HCT116 (cell line): ENCODE measurements around the gene GALNT18. TPM values are rescaled to one million over a fixed set of nuclear protein-coding genes. Genes with fewer than 3 reads are reported as not detected.

Experiments
- ATAC-seq: fragments of 200-7000 bp; cut with Tn5 transposase; 2 replicates; pipeline ENCODE4 v1.9.1; 2020; ENCODE audit warnings: mild to moderate bottlenecking, moderate library complexity
- BruUV-seq: library from RNA; stranded (reverse); fragments of 400-500 nt; replicated peaks from 2 replicates; lab custom pipeline; 2021; lab: Mats Ljungman, UMichigan
- CTCF ChIA-PET: fragments of 300-600 bp; sonication (Branson Sonifier 250); formaldehyde crosslinking; loops from one replicate; lab custom pipeline; 2021; ENCODE audit warnings: antibody characterized with exemption; lab: Charles Lee
- POLR2A ChIA-PET: fragments of 300-600, 350-600 bp; sonication (Branson Sonifier 250); formaldehyde crosslinking; loops from one replicate; lab custom pipeline; 2021; ENCODE audit warnings: antibody characterized with exemption; lab: Charles Lee
- RAD21 ChIA-PET, 2 experiments: fragments of 300-600 bp; sonication (Branson Sonifier 250); formaldehyde crosslinking; loops; one replicate each; lab custom pipeline; 2023; ENCODE audit warnings: low total read pairs in 2 of 2; ENCODE audit not compliant: uncharacterized antibody in 2 of 2, unreplicated experiment in 2 of 2, low non-redundant PET in 1 of 2; lab: Charles Lee
- DNase-seq: peaks from one replicate; pipeline ENCODE4 v3.0.0-alpha.2; 2010; ENCODE audit warnings: low read depth, low spot score
- H2AFZ ChIP-seq: fragments of 200-600 bp; shearing (Covaris generic), sonication (generic); 2 replicates; pipeline ENCODE4 v1.6.1; 2017; ENCODE audit warnings: low read depth, mixed run types, mixed read lengths, antibody characterized with exemption, low read length; ENCODE audit not compliant: poor library complexity, severe bottlenecking
- H3K27ac ChIP-seq: 2 replicates; pipeline ENCODE4 v1.5.1; 2012; ENCODE audit warnings: low read depth, low read length
- H3K27me3 ChIP-seq: fragments of 200-600 bp; sonication (generic); 2 replicates; pipeline ENCODE4 v1.6.1; 2016; ENCODE audit warnings: mixed run types, low read length, mixed read lengths; ENCODE audit not compliant: insufficient read depth
- H3K36me3 ChIP-seq, 2 experiments: fragments of 200-500 bp in 1 of 2; fragments of 200-600 bp in 1 of 2; sonication (Bioruptor generic) in 1 of 2; sonication (generic) in 1 of 2; 2 replicates each; pipeline versions ENCODE4 v1.5.1 to v1.6.1; 2014 to 2016; ENCODE audit warnings: low read length in 2 of 2, inconsistent platforms in 1 of 2, mixed read lengths in 1 of 2, mixed run types in 1 of 2; ENCODE audit not compliant: insufficient read depth in 2 of 2, control insufficient read depth in 1 of 2
- H3K4me1 ChIP-seq, 2 experiments: fragments of 200-600 bp in 1 of 2; sonication (generic) in 1 of 2; 2 replicates each; pipeline versions ENCODE4 v1.5.1 to v1.6.1; 2012 to 2017; ENCODE audit warnings: low read length in 2 of 2, inconsistent platforms in 1 of 2, mild to moderate bottlenecking in 1 of 2, mixed read lengths in 1 of 2, mixed run types in 1 of 2, moderate library complexity in 1 of 2; ENCODE audit not compliant: insufficient read depth in 2 of 2, control insufficient read depth in 1 of 2
- H3K4me2 ChIP-seq: fragments of 200-600 bp; sonication (generic); 2 replicates; pipeline ENCODE4 v1.6.1; 2017; ENCODE audit warnings: mixed run types, low read length, mixed read lengths
- H3K4me3 ChIP-seq, 2 experiments: fragments of 200-600 bp in 1 of 2; sonication (generic) in 1 of 2; replicated peaks in 1 of 2; 2 replicates each; pipeline ENCODE4 v1.5.1; 2011 to 2016; ENCODE audit warnings: low read length in 2 of 2, control low read depth in 1 of 2, low read depth in 1 of 2, mild to moderate bottlenecking in 1 of 2, mixed read lengths in 1 of 2, mixed run types in 1 of 2
- H3K79me2 ChIP-seq: fragments of 200-600 bp; sonication (generic); 2 replicates; pipeline ENCODE4 v1.6.1; 2017; ENCODE audit warnings: mild to moderate bottlenecking, mixed run types, low read length, moderate library complexity, mixed read lengths; ENCODE audit not compliant: insufficient read depth
- H3K9ac ChIP-seq: fragments of 200-600 bp; sonication (generic); 2 replicates; pipeline ENCODE4 v1.6.1; 2016; ENCODE audit warnings: low read length, mixed read lengths
- H3K9me2 ChIP-seq: fragments of 200-600 bp; sonication (generic), shearing (Covaris generic); 2 replicates; pipeline ENCODE4 v1.6.1; 2017; ENCODE audit warnings: mixed run types, mild to moderate bottlenecking, moderate library complexity; ENCODE audit not compliant: insufficient read depth
- H3K9me3 ChIP-seq, 2 experiments: fragments of 200-500 bp in 1 of 2; fragments of 200-600 bp in 1 of 2; sonication (Bioruptor generic) in 1 of 2; sonication (generic) in 1 of 2; 2 replicates each; pipeline ENCODE4 v1.6.1; 2014 to 2017; ENCODE audit warnings: low read length in 2 of 2, mixed read lengths in 2 of 2, inconsistent platforms in 1 of 2, low read depth in 1 of 2, mild to moderate bottlenecking in 1 of 2, mixed run types in 1 of 2, moderate library complexity in 1 of 2; ENCODE audit not compliant: control insufficient read depth in 1 of 2, insufficient read depth in 1 of 2
- H4K20me1 ChIP-seq: fragments of 200-600 bp; sonication (generic), shearing (Covaris generic); 2 replicates; pipeline ENCODE4 v1.6.1; 2017; ENCODE audit warnings: mixed run types, mild to moderate bottlenecking, moderate library complexity; ENCODE audit not compliant: insufficient read depth
- CBX3 ChIP-seq: IDR thresholded peaks from 2 replicates; pipeline ENCODE4 v1.6.1; 2012; ENCODE audit warnings: low read depth
- CEBPB ChIP-seq: IDR thresholded peaks from 2 replicates; pipeline ENCODE4 v1.6.1; 2012; ENCODE audit warnings: low read depth
- EGR1 ChIP-seq: IDR thresholded peaks from 2 replicates; pipeline ENCODE4 v1.6.1; 2012; ENCODE audit warnings: low read depth
- ELF1 ChIP-seq: IDR thresholded peaks from 2 replicates; pipeline ENCODE4 v1.6.1; 2012; ENCODE audit warnings: low read depth, borderline replicate concordance
- EZH2 ChIP-seq: fragments of 200-600 bp; sonication (generic); IDR thresholded peaks from 2 replicates; pipeline ENCODE4 v1.6.1; 2017; ENCODE audit warnings: antibody characterized with exemption, mixed run types
- FOSL1 ChIP-seq: IDR thresholded peaks from 2 replicates; pipeline ENCODE4 v1.6.1; 2012; ENCODE audit warnings: low read depth
- JUND ChIP-seq: IDR thresholded peaks from 2 replicates; pipeline ENCODE4 v1.6.1; 2012
- POLR2A ChIP-seq: IDR thresholded peaks from 2 replicates; pipeline ENCODE4 v1.7.0; 2011; ENCODE audit warnings: borderline replicate concordance; ENCODE audit not compliant: insufficient read depth, insufficient read length; ENCODE audit errors: extremely low read depth
- POLR2AphosphoS5 ChIP-seq: IDR thresholded peaks from 2 replicates; pipeline ENCODE4 v1.6.1; 2011; ENCODE audit warnings: mild to moderate bottlenecking, low read depth, low read length, moderate library complexity
- RAD21 ChIP-seq: IDR thresholded peaks from 2 replicates; pipeline ENCODE4 v1.6.1; 2012; ENCODE audit warnings: low read depth, mild to moderate bottlenecking
- SIN3A ChIP-seq: IDR thresholded peaks from 2 replicates; pipeline ENCODE4 v1.6.1; 2012; ENCODE audit warnings: low read depth
- SP1 ChIP-seq: IDR thresholded peaks from 2 replicates; pipeline ENCODE4 v1.6.1; 2012; ENCODE audit warnings: low read depth
- TCF7L2 ChIP-seq: IDR thresholded peaks from 2 replicates; pipeline ENCODE4 v1.7.0; 2011; ENCODE audit warnings: borderline replicate concordance, inconsistent platforms; ENCODE audit not compliant: insufficient read depth, insufficient read length; ENCODE audit errors: extremely low read depth
- YY1 ChIP-seq: IDR thresholded peaks from 2 replicates; pipeline ENCODE4 v1.6.1; 2011; ENCODE audit warnings: low read length, low read depth, moderate library complexity, mild to moderate bottlenecking; ENCODE audit not compliant: insufficient replicate concordance; ENCODE audit errors: extremely low read depth
- ZFX ChIP-seq: fragments of 450-650 bp; IDR thresholded peaks from 2 replicates; pipeline ENCODE4 v1.6.1; 2017
- ZNF274 ChIP-seq: fragments of 200-500 bp; sonication (Bioruptor generic); IDR thresholded peaks from 2 replicates; pipeline ENCODE4 v1.6.1; 2014; ENCODE audit warnings: mild to moderate bottlenecking, low read depth, low read length, inconsistent platforms
- intact Hi-C: fragments of 100-400 bp; cut with micrococcal nuclease; formaldehyde crosslinking; loops from 2 replicates; pipeline ENCODE4 v1.10.0; 2022
- total RNA-seq: library from RNA; stranded (reverse); gene quantifications from one replicate; pipeline ENCODE4 v1.2.1, GENCODE V29; 2021; ENCODE audit not compliant: unreplicated experiment
- TF ChIP-seq, protein P1 (sequence below): IDR thresholded peaks from 2 replicates; pipeline ENCODE4 v1.6.1; 2012
- TF ChIP-seq, protein P2 (sequence below): IDR thresholded peaks from 2 replicates; pipeline ENCODE4 v1.6.1; 2012
- TF ChIP-seq, protein P3 (sequence below), 3 experiments: fragments of 200-600 bp in 1 of 3; sonication (generic) in 1 of 3; IDR thresholded peaks in 2 of 3; conservative IDR thresholded peaks in 1 of 3; 2 replicates each; pipeline ENCODE4 v1.5.1; 2012 to 2017; ENCODE audit warnings: low read depth in 2 of 3, low read length in 2 of 3, antibody characterized with exemption in 1 of 3, borderline replicate concordance in 1 of 3, control low read depth in 1 of 3, mild to moderate bottlenecking in 1 of 3, mixed read lengths in 1 of 3, mixed run types in 1 of 3, moderate library complexity in 1 of 3; ENCODE audit not compliant: insufficient read depth in 1 of 3
- TF ChIP-seq, protein P4 (sequence below): IDR thresholded peaks from 2 replicates; pipeline ENCODE4 v1.6.1; 2011; ENCODE audit warnings: mild to moderate bottlenecking, low read length, moderate library complexity; ENCODE audit not compliant: insufficient replicate concordance; ENCODE audit errors: extremely low read depth

The GALNT18 gene
- total RNA-seq, 1 experiment from 2014 or later = 19.9 TPM

GRCh38 chr11:11463405-11463804 is 158.4 kb downstream of the GALNT18 start:
- H3K4me1 ChIP-seq = no peaks in the 10 kb centered on the region
- no peaks in the 10 kb centered on the region for H4K20me1 ChIP-seq
- no peak overlapping the region for H3K27ac ChIP-seq
- ATAC-seq (no peak), DNase-seq (no peak)
- H2AFZ ChIP-seq = no peak overlapping the region
- ChIA-PET POLR2A (no interaction called here), CTCF (no interaction called here), RAD21 (no interaction called here)
- H3K9me2 ChIP-seq = no peaks in the 10 kb centered on the region
- H3K27me3 ChIP-seq = no peaks in the 10 kb centered on the region
- H3K4me2 ChIP-seq = no peak overlapping the region
- no peaks in the 10 kb centered on the region for H3K79me2 ChIP-seq
- intact Hi-C loops = no loop called here
- no peak for TF ChIP-seq EZH2
- no peak for TF ChIP-seq ELF1
- TF ChIP-seq EGR1 = no peak
- TF ChIP-seq, protein P1, sequence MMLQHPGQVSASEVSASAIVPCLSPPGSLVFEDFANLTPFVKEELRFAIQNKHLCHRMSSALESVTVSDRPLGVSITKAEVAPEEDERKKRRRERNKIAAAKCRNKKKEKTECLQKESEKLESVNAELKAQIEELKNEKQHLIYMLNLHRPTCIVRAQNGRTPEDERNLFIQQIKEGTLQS = no peak
- no peak for TF ChIP-seq YY1
- no peak for TF ChIP-seq CEBPB
- no peak for TF ChIP-seq FOSL1
- no peak for TF ChIP-seq RAD21
- TF ChIP-seq SIN3A = no peak
- TF ChIP-seq CBX3 = no peak
- no peak for TF ChIP-seq ZFX
- no peak for TF ChIP-seq SP1
- TF ChIP-seq, protein P2, sequence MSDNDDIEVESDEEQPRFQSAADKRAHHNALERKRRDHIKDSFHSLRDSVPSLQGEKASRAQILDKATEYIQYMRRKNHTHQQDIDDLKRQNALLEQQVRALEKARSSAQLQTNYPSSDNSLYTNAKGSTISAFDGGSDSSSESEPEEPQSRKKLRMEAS = no peak
- TF ChIP-seq ZNF274 = no peak
- TF ChIP-seq POLR2A = no peak
- no peak for TF ChIP-seq POLR2AphosphoS5
- TF ChIP-seq TCF7L2 = no peak
- TF ChIP-seq, protein P3, sequence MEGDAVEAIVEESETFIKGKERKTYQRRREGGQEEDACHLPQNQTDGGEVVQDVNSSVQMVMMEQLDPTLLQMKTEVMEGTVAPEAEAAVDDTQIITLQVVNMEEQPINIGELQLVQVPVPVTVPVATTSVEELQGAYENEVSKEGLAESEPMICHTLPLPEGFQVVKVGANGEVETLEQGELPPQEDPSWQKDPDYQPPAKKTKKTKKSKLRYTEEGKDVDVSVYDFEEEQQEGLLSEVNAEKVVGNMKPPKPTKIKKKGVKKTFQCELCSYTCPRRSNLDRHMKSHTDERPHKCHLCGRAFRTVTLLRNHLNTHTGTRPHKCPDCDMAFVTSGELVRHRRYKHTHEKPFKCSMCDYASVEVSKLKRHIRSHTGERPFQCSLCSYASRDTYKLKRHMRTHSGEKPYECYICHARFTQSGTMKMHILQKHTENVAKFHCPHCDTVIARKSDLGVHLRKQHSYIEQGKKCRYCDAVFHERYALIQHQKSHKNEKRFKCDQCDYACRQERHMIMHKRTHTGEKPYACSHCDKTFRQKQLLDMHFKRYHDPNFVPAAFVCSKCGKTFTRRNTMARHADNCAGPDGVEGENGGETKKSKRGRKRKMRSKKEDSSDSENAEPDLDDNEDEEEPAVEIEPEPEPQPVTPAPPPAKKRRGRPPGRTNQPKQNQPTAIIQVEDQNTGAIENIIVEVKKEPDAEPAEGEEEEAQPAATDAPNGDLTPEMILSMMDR (IDR thresholded peaks at IDR 0.05 in 2 of 3, conservative IDR thresholded peaks at IDR 0.05 in 1 of 3; ENCODE audit: borderline replicate concordance in 1 of 3, insufficient read depth in 1 of 3, low read depth in 2 of 3, low read length in 2 of 3) = no peak
- no peak for TF ChIP-seq JUND
- TF ChIP-seq, protein P4, sequence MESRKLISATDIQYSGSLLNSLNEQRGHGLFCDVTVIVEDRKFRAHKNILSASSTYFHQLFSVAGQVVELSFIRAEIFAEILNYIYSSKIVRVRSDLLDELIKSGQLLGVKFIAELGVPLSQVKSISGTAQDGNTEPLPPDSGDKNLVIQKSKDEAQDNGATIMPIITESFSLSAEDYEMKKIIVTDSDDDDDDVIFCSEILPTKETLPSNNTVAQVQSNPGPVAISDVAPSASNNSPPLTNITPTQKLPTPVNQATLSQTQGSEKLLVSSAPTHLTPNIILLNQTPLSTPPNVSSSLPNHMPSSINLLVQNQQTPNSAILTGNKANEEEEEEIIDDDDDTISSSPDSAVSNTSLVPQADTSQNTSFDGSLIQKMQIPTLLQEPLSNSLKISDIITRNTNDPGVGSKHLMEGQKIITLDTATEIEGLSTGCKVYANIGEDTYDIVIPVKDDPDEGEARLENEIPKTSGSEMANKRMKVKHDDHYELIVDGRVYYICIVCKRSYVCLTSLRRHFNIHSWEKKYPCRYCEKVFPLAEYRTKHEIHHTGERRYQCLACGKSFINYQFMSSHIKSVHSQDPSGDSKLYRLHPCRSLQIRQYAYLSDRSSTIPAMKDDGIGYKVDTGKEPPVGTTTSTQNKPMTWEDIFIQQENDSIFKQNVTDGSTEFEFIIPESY = no peak
- no peaks in the 10 kb centered on the region for H3K36me3 ChIP-seq
- H3K4me3 ChIP-seq = no peak overlapping the region
- no peak overlapping the region for H3K9ac ChIP-seq
- no TSS peak for BruUV-seq
- no peaks in the 10 kb centered on the region for H3K9me3 ChIP-seq
